ENCODE measurements around the gene LRIT3. TPM values are rescaled to one million over a fixed set of nuclear protein-coding genes. Genes with fewer than 3 reads are reported as not detected.

Gene LRIT3
- total and polyA plus RNA-seq, 4 donors: 0.03 to 0.08 (median 0.07) TPM; not detected in 1

GRCh38 chr4:109850601-109851000 is 2.7 kb downstream of the LRIT3 start:
- Histone ChIP-seq H3K27me3 (ENCODE audit: control insufficient read depth in 4 of 4, insufficient read depth in 4 of 4, low read length in 3 of 4) (no peaks in the 10 kb centered on the region), H3K4me1 (ENCODE audit: control insufficient read depth in 4 of 4, insufficient read depth in 4 of 4, low read length in 3 of 4) (peaks cover 7 to 24% (median 11%) of the 10 kb centered on the region in 4 donors), H3K27ac (ENCODE audit: low read depth in 1 of 2, low read length in 2 of 2) (peak overlapping the region in 1 of 2 donors; percentile 38), H3K36me3 (ENCODE audit: control insufficient read depth in 4 of 4, insufficient read depth in 3 of 4, low read depth in 1 of 4, low read length in 3 of 4) (no peaks in the 10 kb centered on the region), H3K4me3 (ENCODE audit: low read depth in 1 of 3, low read length in 3 of 3) (no peak overlapping the region), H3K9ac (ENCODE audit: low read depth in 1 of 2, low read length in 2 of 2) (no peak overlapping the region), H3K9me3 (ENCODE audit: control insufficient read depth in 4 of 4, low read length in 3 of 4) (no peaks in the 10 kb centered on the region)
- no peak for DNase-seq (ENCODE audit: low spot score)
- WGBS: 36% methylated on average over 5 of the region's 5 CpGs
- TF ChIP-seq HNF4G (IDR thresholded peaks at IDR 0.05): peak; percentile 9
- TF ChIP-seq GABPA (IDR thresholded peaks at IDR 0.05 in 1 of 2, conservative IDR thresholded peaks at IDR 0.05 in 1 of 2): no peak
- peak; percentile 37 for TF ChIP-seq YY1 (IDR thresholded peaks at IDR 0.05)
- TF ChIP-seq HNF4A (conservative IDR thresholded peaks at IDR 0.05): peak; percentile 65 to 67
- no peak for TF ChIP-seq RAD21 (IDR thresholded peaks at IDR 0.05)
- TF ChIP-seq RXRA (IDR thresholded peaks at IDR 0.05): peak; percentile 90 to 93
- peak; percentile 60 for TF ChIP-seq NR2F2 (IDR thresholded peaks at IDR 0.05)
- TF ChIP-seq REST (IDR thresholded peaks at IDR 0.05): no peak
- peak; percentile 68 for TF ChIP-seq SP1 (IDR thresholded peaks at IDR 0.05)
- TF ChIP-seq FOXA2 (IDR thresholded peaks at IDR 0.05): peak; percentile 36
- TF ChIP-seq JUND (IDR thresholded peaks at IDR 0.05): peak in 1 of 2 donors; percentile 25
- TF ChIP-seq ZBTB33 (IDR thresholded peaks at IDR 0.05): no peak
- no peak for TF ChIP-seq FOXA1 (IDR thresholded peaks at IDR 0.05)
- peak; percentile 23 for TF ChIP-seq ATF3 (IDR thresholded peaks at IDR 0.05)
- TF ChIP-seq MAX (IDR thresholded peaks at IDR 0.05): peak; percentile 58
- no peak for TF ChIP-seq CTCF (IDR thresholded peaks at IDR 0.05; ENCODE audit: low read depth, low read length, missing input control)

All from liver (tissue), 9 donors.